ENCODE measurements around the gene POLR3C.

Gene POLR3C

DNA sequence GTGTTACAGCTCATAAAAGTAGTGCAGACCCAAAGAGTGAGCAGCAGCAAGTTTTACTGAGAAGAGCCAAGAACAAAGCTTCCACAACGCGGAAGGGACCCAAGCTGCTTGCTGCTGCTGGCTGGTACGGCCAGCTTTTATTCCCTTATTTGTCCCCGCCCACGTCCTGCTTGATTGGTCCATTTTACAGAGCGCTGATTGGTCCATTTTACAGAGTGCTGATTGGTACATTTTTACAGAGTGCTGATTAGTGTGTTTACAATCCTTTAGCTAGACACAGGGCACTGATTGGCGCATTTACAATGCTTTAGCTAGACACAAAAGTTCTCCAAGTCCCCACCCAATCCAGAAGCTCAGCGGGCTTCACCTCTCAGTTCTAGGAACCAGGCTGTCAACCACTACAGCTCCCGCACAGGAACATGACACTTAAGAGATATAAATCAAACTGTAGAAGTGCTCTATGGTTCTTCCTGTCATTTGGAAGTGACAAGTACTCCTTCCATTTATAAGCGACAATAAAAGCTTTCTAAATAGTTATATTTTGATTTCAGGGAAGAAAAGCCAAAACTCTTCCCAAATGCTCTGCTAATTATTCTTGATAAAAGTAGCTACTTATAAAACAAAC lies 28.6 kb upstream of the POLR3C start:
- H4K20me1 ChIP-seq (ENCODE audit: insufficient read depth, low read length), result no peaks in the 10 kb centered on the region
- no peaks in the 10 kb centered on the region for H3K27me3 ChIP-seq (ENCODE audit: insufficient read depth, low read length)
- no peak overlapping the region for H3K9ac ChIP-seq (ENCODE audit: low read length)
- H3F3A ChIP-seq (ENCODE audit: insufficient read depth, low read length), result no peaks in the 10 kb centered on the region
- H3K4me2 ChIP-seq (ENCODE audit: low read length), result no peak overlapping the region
- H3K9me2 ChIP-seq (ENCODE audit: low read depth, low read length), result no peaks in the 10 kb centered on the region
- no peaks in the 10 kb centered on the region for H3K79me2 ChIP-seq (ENCODE audit: insufficient read depth, low read length)
- no peak for TF ChIP-seq EZH2 (IDR thresholded peaks at IDR 0.05; ENCODE audit: borderline replicate concordance, low read length)
- TF ChIP-seq, protein P1, sequence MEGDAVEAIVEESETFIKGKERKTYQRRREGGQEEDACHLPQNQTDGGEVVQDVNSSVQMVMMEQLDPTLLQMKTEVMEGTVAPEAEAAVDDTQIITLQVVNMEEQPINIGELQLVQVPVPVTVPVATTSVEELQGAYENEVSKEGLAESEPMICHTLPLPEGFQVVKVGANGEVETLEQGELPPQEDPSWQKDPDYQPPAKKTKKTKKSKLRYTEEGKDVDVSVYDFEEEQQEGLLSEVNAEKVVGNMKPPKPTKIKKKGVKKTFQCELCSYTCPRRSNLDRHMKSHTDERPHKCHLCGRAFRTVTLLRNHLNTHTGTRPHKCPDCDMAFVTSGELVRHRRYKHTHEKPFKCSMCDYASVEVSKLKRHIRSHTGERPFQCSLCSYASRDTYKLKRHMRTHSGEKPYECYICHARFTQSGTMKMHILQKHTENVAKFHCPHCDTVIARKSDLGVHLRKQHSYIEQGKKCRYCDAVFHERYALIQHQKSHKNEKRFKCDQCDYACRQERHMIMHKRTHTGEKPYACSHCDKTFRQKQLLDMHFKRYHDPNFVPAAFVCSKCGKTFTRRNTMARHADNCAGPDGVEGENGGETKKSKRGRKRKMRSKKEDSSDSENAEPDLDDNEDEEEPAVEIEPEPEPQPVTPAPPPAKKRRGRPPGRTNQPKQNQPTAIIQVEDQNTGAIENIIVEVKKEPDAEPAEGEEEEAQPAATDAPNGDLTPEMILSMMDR (IDR thresholded peaks at IDR 0.05; ENCODE audit: low read length), result no peak
- H3K9me3 ChIP-seq (ENCODE audit: low read length), result peaks cover 19% of the 10 kb centered on the region; the same call in 1 of the 2 replicates
- no peaks in the 10 kb centered on the region for H3K4me1 ChIP-seq (ENCODE audit: insufficient read depth, low read length, severe bottlenecking)
- no peak overlapping the region for H2AFZ ChIP-seq (ENCODE audit: low read length)
- H3K36me3 ChIP-seq (ENCODE audit: insufficient read depth, low read length), result peaks cover 8% of the 10 kb centered on the region; the same call in 1 of the 2 replicates
- no peak overlapping the region for H3K4me3 ChIP-seq (ENCODE audit: low read depth, low read length, poor library complexity, severe bottlenecking)
- H3K27ac ChIP-seq (ENCODE audit: low read depth, low read length, poor library complexity, severe bottlenecking), result no peak overlapping the region

GRCh38 chr1:145796753-145797152 lies 27.2 kb upstream of the POLR3C start:
- no peaks in the 10 kb centered on the region for H4K20me1 ChIP-seq (ENCODE audit: insufficient read depth, low read length)
- no peak overlapping the region for H3K27ac ChIP-seq (ENCODE audit: low read depth, low read length, poor library complexity, severe bottlenecking)
- H3K36me3 ChIP-seq (ENCODE audit: insufficient read depth, low read length), result peaks cover 8% of the 10 kb centered on the region; the same call in 1 of the 2 replicates
- H3K27me3 ChIP-seq (ENCODE audit: insufficient read depth, low read length), result no peaks in the 10 kb centered on the region
- H3F3A ChIP-seq (ENCODE audit: insufficient read depth, low read length), result no peaks in the 10 kb centered on the region
- TF ChIP-seq, protein P1 (IDR thresholded peaks at IDR 0.05; ENCODE audit: low read length), result no peak
- TF ChIP-seq EZH2 (IDR thresholded peaks at IDR 0.05; ENCODE audit: borderline replicate concordance, low read length), result no peak
- no peaks in the 10 kb centered on the region for H3K4me1 ChIP-seq (ENCODE audit: insufficient read depth, low read length, severe bottlenecking)
- H3K79me2 ChIP-seq (ENCODE audit: insufficient read depth, low read length), result no peaks in the 10 kb centered on the region
- H3K9me3 ChIP-seq (ENCODE audit: low read length), result peaks cover 19% of the 10 kb centered on the region; the same call in 1 of the 2 replicates
- H3K9me2 ChIP-seq (ENCODE audit: low read depth, low read length), result no peaks in the 10 kb centered on the region
- H3K4me3 ChIP-seq (ENCODE audit: low read depth, low read length, poor library complexity, severe bottlenecking), result no peak overlapping the region
- no peak overlapping the region for H2AFZ ChIP-seq (ENCODE audit: low read length)
- no peak overlapping the region for H3K4me2 ChIP-seq (ENCODE audit: low read length)
- no peak overlapping the region for H3K9ac ChIP-seq (ENCODE audit: low read length)

GRCh38 chr1:145799806-145800205 lies 24.2 kb upstream of the POLR3C start:
- Histone ChIP-seq H3K36me3 (ENCODE audit: insufficient read depth, low read length) (peaks cover 8% of the 10 kb centered on the region; the same call in 1 of the 2 replicates), H4K20me1 (ENCODE audit: insufficient read depth, low read length) (no peaks in the 10 kb centered on the region), H3K4me1 (ENCODE audit: insufficient read depth, low read length, severe bottlenecking) (peaks cover 10% of the 10 kb centered on the region), H3K4me3 (ENCODE audit: low read depth, low read length, poor library complexity, severe bottlenecking) (no peak overlapping the region), H3F3A (ENCODE audit: insufficient read depth, low read length) (no peaks in the 10 kb centered on the region), H3K9me2 (ENCODE audit: low read depth, low read length) (no peaks in the 10 kb centered on the region), H3K27ac (ENCODE audit: low read depth, low read length, poor library complexity, severe bottlenecking) (no peak overlapping the region), H3K79me2 (ENCODE audit: insufficient read depth, low read length) (0 out of 2 replicates have a peak, but pooled peaks cover 5% of the 10 kb centered on the region), H3K4me2 (ENCODE audit: low read length) (no peak overlapping the region), H3K9ac (ENCODE audit: low read length) (no peak overlapping the region), H2AFZ (ENCODE audit: low read length) (no peak overlapping the region), H3K27me3 (ENCODE audit: insufficient read depth, low read length) (no peaks in the 10 kb centered on the region), H3K9me3 (ENCODE audit: low read length) (peaks cover 19% of the 10 kb centered on the region; the same call in 1 of the 2 replicates)
- TF ChIP-seq, protein P1 (IDR thresholded peaks at IDR 0.05; ENCODE audit: low read length), result no peak
- TF ChIP-seq EZH2 (IDR thresholded peaks at IDR 0.05; ENCODE audit: borderline replicate concordance, low read length), result no peak
